KOPT-K1 (cell line): ENCODE results near the gene SMAD5.

ENCODE experiments used
- H3K27ac ChIP-seq: fragments of 200-600 bp; sonication (generic); 2 replicates; pipeline ENCODE4 v1.5.1; 2016; ENCODE audit warnings: antibody characterized with exemption, mild to moderate bottlenecking, low read depth, low read length; ENCODE audit not compliant: poor library complexity, severe bottlenecking
- H3K36me3 ChIP-seq: fragments of 200-600 bp; sonication (generic); 2 replicates; pipeline ENCODE4 v1.5.1; 2017; ENCODE audit warnings: antibody characterized with exemption, mild to moderate bottlenecking, low read length, moderate library complexity; ENCODE audit not compliant: insufficient read depth
- H3K9me3 ChIP-seq: fragments of 200-600 bp; sonication (generic); 2 replicates; pipeline ENCODE4 v1.5.1; 2017; ENCODE audit warnings: antibody characterized with exemption, low read length, mild to moderate bottlenecking; ENCODE audit not compliant: insufficient read depth, poor library complexity, severe bottlenecking

Gene SMAD5

GRCh38 chr5:136106351-136107031, 26.2 kb upstream of the SMAD5 start:
- Histone ChIP-seq H3K27ac (no peak overlapping the region), H3K36me3 (no peaks in the 10 kb centered on the region), H3K9me3 (no peaks in the 10 kb centered on the region)

DNA sequence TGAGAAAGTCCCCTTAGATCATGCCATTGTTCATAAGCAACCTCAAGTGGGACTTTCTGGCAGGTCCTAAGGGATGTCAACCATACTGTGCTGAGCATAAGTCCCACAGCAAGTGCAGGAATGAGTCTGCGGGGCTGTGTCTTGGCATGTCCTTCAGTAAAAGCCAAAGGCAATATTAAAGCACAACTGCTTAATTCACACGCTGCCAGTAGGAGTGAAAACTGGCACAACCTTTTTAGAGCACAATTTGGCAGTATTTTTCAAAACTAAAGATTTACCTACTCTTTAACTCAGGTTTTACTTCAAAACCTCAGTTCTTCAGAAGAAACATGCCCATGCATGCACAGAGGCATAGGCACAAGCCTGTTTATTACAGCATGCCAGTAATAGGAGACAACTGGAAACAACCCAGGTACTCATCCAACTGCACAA, 24.4 kb upstream of the SMAD5 start:
- Histone ChIP-seq H3K9me3 (no peaks in the 10 kb centered on the region), H3K27ac (no peak overlapping the region), H3K36me3 (no peaks in the 10 kb centered on the region)

DNA sequence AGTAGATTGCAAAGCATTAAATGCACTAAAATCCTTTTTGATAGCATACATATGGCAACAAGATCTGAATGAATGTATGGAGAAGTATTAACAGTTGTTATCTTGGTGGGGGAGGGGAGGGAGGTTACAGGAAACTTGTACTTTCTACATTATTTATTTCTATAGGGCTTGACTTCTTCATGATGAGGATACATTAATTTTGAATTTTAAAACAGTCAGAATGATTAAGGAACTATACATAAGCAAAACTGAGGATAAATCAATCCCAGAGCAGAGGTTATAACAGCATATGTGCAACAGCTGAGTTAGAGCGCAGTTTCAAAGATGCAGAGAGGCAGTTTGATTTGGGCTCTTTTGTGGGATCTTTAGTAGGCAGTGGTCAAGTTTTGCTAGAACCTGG, 23.9 kb upstream of the SMAD5 start:
- H3K36me3 ChIP-seq = no peaks in the 10 kb centered on the region
- no peak overlapping the region for H3K27ac ChIP-seq
- H3K9me3 ChIP-seq = no peaks in the 10 kb centered on the region

DNA sequence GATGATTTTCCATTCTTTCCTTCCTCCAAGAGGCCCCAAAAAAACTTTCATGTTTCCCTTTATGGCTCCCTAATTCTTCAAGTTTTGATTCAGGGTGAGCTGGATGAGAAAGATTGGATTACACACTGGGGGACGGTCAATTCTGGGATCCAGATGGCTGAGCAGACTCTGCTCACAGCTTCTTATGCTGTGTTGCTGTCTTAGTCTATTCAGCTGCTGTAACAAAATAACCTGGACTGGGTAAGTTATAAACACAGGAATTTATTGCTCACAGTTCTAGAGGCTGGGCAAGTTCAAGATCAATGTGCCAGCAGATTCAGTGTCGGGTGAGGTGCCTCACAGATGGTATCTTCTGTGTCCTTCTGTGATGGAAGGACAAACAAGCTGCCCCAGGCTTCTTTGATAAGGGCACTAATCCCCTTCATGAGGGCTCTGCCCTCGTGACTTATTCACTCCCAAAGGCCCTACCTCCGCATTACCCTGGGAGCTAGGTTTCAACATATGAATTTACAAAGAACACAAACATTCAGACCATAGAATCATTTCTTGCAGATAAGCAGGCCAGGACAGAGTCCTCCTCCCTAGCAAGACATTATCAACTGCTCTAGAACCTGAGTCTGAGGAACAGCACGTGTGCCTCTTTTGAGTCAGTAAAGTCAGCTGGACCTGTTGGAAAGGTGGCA, 23.1 kb upstream of the SMAD5 start:
- no peaks in the 10 kb centered on the region for H3K9me3 ChIP-seq
- no peak overlapping the region for H3K27ac ChIP-seq
- H3K36me3 ChIP-seq = no peaks in the 10 kb centered on the region

DNA sequence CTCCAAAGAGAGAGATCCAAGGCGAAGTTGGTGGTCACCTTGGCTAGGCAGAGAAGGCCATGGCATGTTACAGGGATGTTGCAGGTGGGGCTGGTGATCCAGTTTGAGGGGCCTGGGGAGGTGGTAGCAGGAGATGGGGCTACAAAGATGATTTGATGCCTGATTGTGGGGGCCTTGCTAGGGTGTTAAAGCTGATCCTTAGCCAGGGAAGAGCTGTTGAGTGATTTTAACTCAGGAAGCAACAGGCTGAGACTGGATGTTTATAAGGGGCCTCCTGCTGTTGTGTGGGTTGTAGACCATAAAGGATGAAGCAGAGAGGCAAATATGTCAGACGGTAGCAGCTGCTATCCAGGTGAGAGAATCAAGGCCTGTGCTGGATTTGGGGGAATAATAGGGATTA, 19.0 kb upstream of the SMAD5 start:
- Histone ChIP-seq H3K36me3 (no peaks in the 10 kb centered on the region), H3K9me3 (no peaks in the 10 kb centered on the region), H3K27ac (no peak overlapping the region)

DNA sequence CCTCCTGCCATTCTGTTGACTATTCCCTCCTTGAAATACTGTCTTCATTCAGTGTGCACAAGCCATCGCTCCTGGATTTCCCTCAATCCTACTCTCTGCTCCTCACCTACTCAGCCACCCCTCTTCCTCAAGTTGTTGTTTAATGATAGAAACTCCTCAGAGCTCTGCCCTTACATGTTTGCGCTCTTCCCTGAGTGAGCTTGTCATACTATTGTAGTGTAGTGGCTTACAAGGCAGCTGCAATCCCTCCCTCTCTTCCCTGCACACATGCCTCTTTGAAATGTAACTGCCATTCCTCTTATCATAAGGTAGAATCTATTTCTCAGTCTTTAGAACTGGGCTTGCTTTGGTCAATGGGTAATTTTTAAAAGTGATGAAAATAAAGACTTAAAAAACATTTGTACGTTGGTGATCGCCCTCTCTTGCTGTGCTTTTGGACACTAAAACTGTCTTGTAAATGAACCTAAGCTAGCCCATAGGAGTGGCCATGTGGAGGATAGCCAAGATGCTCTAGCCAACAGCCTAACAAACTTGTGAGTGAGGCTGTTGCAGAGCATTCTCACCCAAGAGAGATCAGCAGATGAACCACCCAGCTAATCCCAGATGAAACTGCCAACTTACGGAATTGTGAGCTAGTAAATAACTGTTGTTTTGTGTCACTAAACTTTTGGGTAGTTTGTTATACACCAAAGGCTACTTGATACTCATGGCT, 18.1 kb upstream of the SMAD5 start:
- Histone ChIP-seq H3K9me3 (no peaks in the 10 kb centered on the region), H3K27ac (no peak overlapping the region), H3K36me3 (no peaks in the 10 kb centered on the region)

GRCh38 chr5:136115183-136115865, 17.3 kb upstream of the SMAD5 start:
- Histone ChIP-seq H3K9me3 (no peaks in the 10 kb centered on the region), H3K36me3 (no peaks in the 10 kb centered on the region), H3K27ac (no peak overlapping the region)

DNA sequence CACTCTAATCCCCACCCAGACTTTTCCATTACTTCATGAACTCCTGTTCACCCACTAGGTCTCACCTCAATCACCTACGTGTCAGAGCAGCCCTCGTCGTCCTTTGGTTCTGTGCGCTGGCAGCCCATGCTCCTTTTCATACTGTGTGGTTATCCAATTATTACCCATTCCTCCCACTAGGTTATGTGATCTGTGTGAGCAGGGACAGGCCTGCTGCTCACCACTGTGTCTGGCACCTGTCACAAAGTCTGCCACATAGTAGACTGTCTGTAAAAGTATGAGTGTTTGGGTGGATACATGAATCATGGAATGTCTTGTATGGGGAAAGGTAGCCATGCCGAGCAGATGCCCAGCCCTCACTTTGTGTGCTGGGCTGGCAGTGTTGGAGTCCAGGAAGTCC, 12.1 kb upstream of the SMAD5 start:
- no peaks in the 10 kb centered on the region for H3K36me3 ChIP-seq
- no peak overlapping the region for H3K27ac ChIP-seq
- no peaks in the 10 kb centered on the region for H3K9me3 ChIP-seq

DNA sequence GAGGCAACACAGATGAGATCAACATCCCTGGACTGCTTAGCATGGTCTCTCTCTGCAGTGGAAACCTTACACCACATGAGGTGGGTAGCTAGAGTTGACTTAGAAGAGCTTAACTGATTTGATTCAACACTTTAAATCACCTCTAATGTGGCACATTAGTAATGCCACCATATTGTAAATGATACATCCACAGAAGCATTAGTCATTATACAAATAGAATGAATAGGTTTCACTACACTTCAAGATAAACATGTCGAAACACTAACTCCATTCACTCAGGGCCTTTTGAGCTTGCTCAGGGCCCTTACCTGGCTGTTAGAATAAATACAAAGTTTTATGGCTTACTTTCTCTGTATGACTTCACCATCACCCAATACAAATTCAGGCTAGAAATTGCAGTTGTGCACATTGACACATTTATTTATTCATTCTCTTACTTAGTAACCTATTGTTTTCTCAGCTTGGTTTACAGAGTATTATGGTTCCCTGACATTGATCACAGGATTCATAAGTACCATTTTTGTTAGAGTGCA, 9.3 kb upstream of the SMAD5 start:
- Histone ChIP-seq H3K36me3 (no peaks in the 10 kb centered on the region), H3K27ac (no peak overlapping the region)

GRCh38 chr5:136127560-136127959, 5.1 kb upstream of the SMAD5 start:
- H3K36me3 ChIP-seq = no peaks in the 10 kb centered on the region
- H3K9me3 ChIP-seq = no peaks in the 10 kb centered on the region
- no peak overlapping the region for H3K27ac ChIP-seq

More for the DNA sequence above, 9.3 kb upstream of the SMAD5 start:
- no peaks in the 10 kb centered on the region for H3K9me3 ChIP-seq

DNA sequence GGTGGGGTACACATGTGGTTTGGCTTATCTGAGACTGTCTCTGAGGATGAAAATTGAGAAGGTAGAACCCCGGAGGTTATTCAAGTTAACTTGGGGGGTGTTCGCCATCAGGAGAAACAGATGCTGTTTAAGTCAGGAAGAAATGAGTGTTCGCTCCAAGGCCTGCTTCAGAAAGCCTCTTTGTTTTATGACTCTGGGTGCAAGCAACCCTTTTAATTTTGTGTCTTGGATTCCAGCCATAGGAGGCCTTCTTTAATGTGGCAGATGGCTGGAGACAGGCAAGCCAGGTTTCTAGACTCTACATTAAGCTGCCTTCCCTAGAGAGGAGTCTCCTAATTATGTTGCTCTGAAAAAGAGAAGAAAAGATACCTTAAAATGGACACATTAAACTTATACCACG, 4.2 kb upstream of the SMAD5 start:
- no peak overlapping the region for H3K27ac ChIP-seq
- H3K9me3 ChIP-seq = no peaks in the 10 kb centered on the region
- no peaks in the 10 kb centered on the region for H3K36me3 ChIP-seq

DNA sequence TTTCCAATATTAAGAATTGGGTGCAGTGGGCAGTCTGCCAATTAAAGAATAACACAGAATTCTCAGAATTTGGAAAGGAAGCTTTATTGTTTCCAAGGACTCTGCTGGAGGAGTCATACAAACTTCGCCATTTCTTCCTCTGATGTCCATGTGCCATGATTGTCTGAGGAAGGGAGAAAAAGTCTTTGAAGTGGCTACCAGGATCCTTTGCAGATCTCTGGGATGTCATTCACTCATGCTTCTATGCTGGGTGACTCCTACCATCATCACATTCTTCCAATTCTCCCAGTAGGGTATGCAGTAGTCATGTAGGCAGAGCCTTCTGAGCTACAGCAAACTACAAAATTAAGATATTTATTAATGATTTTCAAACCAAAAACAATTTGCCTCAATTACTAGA, 3.2 kb upstream of the SMAD5 start:
- Histone ChIP-seq H3K27ac (no peak overlapping the region), H3K9me3 (no peaks in the 10 kb centered on the region), H3K36me3 (no peaks in the 10 kb centered on the region)

GRCh38 chr5:136130581-136130980, 2.1 kb upstream of the SMAD5 start:
- Histone ChIP-seq H3K27ac (no peak overlapping the region), H3K36me3 (no peaks in the 10 kb centered on the region), H3K9me3 (no peaks in the 10 kb centered on the region)

- Histone ChIP-seq H3K36me3 (no peaks in the 10 kb centered on the region), H3K27ac (peak overlapping the region; percentile 42), H3K9me3 (no peaks in the 10 kb centered on the region)
These were observed 558 bp upstream of the SMAD5 start for GRCh38 chr5:136132087-136132486.
